ENCODE data around the gene COL20A1. TPM values are rescaled to one million over a fixed set of nuclear protein-coding genes. Genes with fewer than 3 reads are reported as not detected.

COL20A1 gene
- total RNA-seq, 6 experiments from 2014 or later, result 0.02 TPM; not detected in 5

DNA sequence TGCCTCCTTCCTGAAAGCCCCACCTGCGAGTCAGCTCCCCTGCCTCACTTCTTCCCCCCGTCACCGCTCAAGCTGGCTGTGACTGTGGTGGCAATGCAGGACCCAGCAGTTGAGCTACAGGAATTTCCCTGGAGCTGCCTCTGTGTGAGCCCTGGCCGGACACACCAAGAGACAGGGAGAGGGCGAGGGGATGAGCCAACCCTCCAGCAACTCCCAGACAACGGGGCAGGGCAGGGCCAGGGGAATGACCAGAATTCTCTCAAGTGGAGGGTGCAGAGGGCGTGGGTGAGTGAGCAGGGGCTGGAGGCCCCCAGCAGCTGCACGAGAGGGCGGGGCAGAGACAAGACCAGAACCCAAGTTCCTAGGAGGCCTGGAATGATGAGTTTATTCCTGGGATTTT lies 25.3 kb upstream of the COL20A1 start:
- DNase-seq, result no peak
- no peaks in the 10 kb centered on the region for H3K9me3 Mint-ChIP-seq
- H3K27me3 Mint-ChIP-seq (ENCODE audit: insufficient read depth), result peaks cover 21% of the 10 kb centered on the region
- TF ChIP-seq, protein P1, sequence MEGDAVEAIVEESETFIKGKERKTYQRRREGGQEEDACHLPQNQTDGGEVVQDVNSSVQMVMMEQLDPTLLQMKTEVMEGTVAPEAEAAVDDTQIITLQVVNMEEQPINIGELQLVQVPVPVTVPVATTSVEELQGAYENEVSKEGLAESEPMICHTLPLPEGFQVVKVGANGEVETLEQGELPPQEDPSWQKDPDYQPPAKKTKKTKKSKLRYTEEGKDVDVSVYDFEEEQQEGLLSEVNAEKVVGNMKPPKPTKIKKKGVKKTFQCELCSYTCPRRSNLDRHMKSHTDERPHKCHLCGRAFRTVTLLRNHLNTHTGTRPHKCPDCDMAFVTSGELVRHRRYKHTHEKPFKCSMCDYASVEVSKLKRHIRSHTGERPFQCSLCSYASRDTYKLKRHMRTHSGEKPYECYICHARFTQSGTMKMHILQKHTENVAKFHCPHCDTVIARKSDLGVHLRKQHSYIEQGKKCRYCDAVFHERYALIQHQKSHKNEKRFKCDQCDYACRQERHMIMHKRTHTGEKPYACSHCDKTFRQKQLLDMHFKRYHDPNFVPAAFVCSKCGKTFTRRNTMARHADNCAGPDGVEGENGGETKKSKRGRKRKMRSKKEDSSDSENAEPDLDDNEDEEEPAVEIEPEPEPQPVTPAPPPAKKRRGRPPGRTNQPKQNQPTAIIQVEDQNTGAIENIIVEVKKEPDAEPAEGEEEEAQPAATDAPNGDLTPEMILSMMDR (IDR thresholded peaks at IDR 0.05), result no peak
- H3K4me1 Mint-ChIP-seq (ENCODE audit: low read depth), result peaks cover 19% of the 10 kb centered on the region
- no peak overlapping the region for H3K4me3 Mint-ChIP-seq
- no peak overlapping the region for H3K27ac Mint-ChIP-seq
- peaks cover 4% of the 10 kb centered on the region for H3K36me3 Mint-ChIP-seq (ENCODE audit: low read depth)

DNA sequence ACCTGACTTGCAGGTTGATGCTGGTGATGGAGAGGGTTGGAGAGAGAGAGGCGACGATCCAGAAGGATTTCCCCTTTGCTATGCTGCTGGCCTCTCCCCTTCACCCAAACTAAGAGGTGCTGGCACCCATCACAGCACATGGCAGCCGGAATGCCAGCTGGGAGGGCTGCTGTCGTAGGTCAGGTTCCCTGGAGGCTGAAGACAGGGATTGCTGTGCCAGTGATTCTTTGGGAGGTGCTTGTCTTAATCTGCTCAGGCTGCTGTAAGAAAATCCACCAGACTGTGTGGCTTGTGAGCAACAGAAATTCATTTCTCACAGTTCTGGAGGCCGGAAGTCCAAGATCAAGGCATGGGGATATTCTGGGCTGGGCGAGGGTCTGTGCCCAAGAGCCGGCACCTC lies 24.7 kb upstream of the COL20A1 start:
- Mint-ChIP-seq H3K27me3 (ENCODE audit: insufficient read depth) (peaks cover 19% of the 10 kb centered on the region), H3K4me3 (no peak overlapping the region), H3K9me3 (no peaks in the 10 kb centered on the region), H3K4me1 (ENCODE audit: low read depth) (peaks cover 19% of the 10 kb centered on the region), H3K36me3 (ENCODE audit: low read depth) (peaks cover 5% of the 10 kb centered on the region), H3K27ac (no peak overlapping the region)
- no peak for DNase-seq
- TF ChIP-seq, protein P1 (IDR thresholded peaks at IDR 0.05), result no peak

DNA sequence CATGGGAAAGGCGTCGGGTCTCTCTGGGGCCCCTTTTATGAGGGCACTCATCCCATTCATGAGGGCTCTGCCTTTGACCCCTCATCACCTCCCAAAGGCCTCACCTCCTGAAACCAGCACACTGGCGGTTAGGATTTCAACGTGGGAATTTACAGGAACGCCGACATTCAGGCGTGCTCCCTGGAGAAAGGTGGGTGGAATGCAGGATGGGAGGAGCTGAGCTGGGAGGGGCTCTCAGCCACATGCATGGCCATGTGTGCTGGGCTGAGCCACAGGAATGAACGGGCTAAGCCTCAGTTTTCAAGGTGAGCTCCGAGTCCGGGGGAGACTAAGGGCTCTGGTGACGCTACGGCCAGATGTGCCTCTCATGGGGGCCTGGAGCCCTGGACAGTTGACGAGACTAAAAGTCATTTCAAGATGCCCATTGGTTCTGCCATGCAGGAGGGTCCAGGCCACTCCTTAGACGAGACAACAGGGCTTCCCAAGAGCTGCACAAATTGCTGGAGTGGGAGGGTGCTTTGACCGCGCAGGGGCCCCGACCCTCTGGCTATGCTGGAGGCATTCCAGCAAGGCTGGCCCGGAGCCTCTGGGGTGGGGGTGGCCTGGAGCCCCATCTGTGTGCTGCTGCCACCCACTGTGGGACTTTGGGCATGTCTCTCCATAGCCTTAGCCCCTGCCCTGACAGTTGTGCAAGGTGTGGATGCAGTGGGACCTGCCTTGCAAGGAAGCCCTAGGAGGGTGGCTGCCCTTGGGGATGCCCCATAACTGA lies 24.1 kb upstream of the COL20A1 start:
- Mint-ChIP-seq H3K27ac (no peak overlapping the region), H3K4me1 (ENCODE audit: low read depth) (peaks cover 22% of the 10 kb centered on the region), H3K36me3 (ENCODE audit: low read depth) (peaks cover 11% of the 10 kb centered on the region), H3K27me3 (ENCODE audit: insufficient read depth) (peaks cover 17% of the 10 kb centered on the region), H3K9me3 (no peaks in the 10 kb centered on the region), H3K4me3 (no peak overlapping the region)
- no peak for DNase-seq
- TF ChIP-seq, protein P1 (IDR thresholded peaks at IDR 0.05), result no peak

DNA sequence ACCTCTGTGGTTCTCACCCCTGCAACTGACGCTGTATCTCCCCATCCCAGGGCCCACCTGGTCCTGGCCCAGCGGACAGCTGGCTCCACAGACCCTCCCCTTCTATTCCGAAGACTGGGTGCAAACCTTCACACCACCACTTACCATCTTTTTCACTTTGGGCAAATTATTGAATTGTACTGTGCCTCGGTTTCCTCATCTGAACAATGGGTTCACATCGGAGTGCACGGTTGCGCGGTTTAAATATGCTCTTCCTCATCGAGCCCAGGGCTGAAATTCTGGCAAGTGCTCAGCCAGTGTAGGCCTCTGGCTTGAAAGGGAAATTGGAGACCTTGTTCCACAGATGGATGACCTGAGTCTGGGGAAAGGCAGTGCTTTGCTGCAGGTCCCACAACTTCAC lies 23.3 kb upstream of the COL20A1 start:
- DNase-seq, result no peak
- H3K36me3 Mint-ChIP-seq (ENCODE audit: low read depth), result peaks cover 11% of the 10 kb centered on the region
- peaks cover 8% of the 10 kb centered on the region for H3K27me3 Mint-ChIP-seq (ENCODE audit: insufficient read depth)
- H3K27ac Mint-ChIP-seq, result no peak overlapping the region
- no peaks in the 10 kb centered on the region for H3K9me3 Mint-ChIP-seq
- peaks cover 26% of the 10 kb centered on the region for H3K4me1 Mint-ChIP-seq (ENCODE audit: low read depth)
- TF ChIP-seq, protein P1 (IDR thresholded peaks at IDR 0.05), result no peak
- H3K4me3 Mint-ChIP-seq, result no peak overlapping the region

DNA sequence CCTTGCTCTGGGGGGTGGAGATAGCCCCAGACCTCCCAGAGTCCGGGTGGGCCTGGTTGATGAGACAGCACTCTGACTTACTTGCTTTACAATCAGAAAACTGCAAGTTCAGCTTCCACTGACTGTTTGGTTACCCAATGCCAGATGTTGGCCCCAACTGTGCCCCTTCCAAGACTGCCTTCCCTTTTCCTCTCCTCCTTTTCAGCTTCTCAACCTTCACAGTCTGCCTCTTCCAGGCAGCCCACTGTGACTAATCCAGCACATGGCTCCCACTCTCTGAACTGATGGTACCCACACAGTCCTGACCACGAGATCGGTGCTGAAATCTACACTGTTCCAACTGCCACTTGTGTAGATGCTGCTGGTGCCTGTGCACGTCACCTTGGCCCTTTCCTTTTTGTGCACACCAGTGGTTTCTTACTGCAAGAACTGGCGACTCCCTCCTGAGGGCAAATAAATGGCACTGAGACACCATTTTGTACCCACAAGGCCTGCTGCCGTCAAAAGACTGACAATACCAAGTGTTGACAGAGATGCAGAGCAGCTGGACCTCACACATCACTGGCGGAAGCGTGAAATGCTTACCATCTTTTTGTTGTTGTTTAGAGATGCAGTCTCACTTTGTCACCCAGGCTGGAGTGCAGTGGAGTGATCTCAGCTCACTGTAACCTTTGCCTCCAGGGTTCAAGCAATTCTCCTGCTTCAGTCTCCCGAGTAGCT lies 22.2 kb upstream of the COL20A1 start:
- DNase-seq, result no peak
- Mint-ChIP-seq H3K27ac (no peak overlapping the region), H3K27me3 (ENCODE audit: insufficient read depth) (peaks cover 3% of the 10 kb centered on the region), H3K36me3 (ENCODE audit: low read depth) (peaks cover 11% of the 10 kb centered on the region), H3K9me3 (no peaks in the 10 kb centered on the region), H3K4me1 (ENCODE audit: low read depth) (peaks cover 34% of the 10 kb centered on the region), H3K4me3 (no peak overlapping the region)
- TF ChIP-seq, protein P1 (IDR thresholded peaks at IDR 0.05), result no peak
